GM20000 (cell line): Measurements from ENCODE around the gene JMJD1C.

Source experiments
- DNase-seq: peaks from one replicate; pipeline ENCODE4 v3.0.0; 2012; ENCODE audit warnings: low spot score
- TF ChIP-seq, protein P1 (sequence below): IDR thresholded peaks from 2 replicates; pipeline ENCODE4 v1.5.1; 2012; ENCODE audit warnings: mild to moderate bottlenecking, control low read depth; ENCODE audit errors: extremely low read depth, missing control alignments

The JMJD1C gene

DNA sequence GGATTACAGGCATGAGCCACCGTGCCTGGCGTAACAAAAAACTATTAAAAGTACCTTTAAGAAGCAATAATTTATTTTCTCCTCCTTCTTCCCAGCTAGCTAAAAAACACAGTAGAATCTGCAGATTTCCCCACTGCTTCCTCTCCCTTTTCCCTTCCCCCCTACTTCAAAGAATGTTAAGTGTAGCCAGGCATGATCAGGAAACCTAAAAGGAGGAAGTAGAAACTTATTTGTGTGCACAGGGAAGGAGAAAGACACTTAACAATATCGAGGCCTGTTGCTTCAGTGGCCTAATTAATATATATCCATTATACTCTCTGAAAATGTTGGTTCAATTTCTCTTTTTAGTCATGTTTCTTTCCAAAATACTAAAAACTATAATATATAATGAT lies 204.9 kb downstream of the JMJD1C start:
- no peak for DNase-seq
- TF ChIP-seq, protein P1, sequence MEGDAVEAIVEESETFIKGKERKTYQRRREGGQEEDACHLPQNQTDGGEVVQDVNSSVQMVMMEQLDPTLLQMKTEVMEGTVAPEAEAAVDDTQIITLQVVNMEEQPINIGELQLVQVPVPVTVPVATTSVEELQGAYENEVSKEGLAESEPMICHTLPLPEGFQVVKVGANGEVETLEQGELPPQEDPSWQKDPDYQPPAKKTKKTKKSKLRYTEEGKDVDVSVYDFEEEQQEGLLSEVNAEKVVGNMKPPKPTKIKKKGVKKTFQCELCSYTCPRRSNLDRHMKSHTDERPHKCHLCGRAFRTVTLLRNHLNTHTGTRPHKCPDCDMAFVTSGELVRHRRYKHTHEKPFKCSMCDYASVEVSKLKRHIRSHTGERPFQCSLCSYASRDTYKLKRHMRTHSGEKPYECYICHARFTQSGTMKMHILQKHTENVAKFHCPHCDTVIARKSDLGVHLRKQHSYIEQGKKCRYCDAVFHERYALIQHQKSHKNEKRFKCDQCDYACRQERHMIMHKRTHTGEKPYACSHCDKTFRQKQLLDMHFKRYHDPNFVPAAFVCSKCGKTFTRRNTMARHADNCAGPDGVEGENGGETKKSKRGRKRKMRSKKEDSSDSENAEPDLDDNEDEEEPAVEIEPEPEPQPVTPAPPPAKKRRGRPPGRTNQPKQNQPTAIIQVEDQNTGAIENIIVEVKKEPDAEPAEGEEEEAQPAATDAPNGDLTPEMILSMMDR = no peak

DNA sequence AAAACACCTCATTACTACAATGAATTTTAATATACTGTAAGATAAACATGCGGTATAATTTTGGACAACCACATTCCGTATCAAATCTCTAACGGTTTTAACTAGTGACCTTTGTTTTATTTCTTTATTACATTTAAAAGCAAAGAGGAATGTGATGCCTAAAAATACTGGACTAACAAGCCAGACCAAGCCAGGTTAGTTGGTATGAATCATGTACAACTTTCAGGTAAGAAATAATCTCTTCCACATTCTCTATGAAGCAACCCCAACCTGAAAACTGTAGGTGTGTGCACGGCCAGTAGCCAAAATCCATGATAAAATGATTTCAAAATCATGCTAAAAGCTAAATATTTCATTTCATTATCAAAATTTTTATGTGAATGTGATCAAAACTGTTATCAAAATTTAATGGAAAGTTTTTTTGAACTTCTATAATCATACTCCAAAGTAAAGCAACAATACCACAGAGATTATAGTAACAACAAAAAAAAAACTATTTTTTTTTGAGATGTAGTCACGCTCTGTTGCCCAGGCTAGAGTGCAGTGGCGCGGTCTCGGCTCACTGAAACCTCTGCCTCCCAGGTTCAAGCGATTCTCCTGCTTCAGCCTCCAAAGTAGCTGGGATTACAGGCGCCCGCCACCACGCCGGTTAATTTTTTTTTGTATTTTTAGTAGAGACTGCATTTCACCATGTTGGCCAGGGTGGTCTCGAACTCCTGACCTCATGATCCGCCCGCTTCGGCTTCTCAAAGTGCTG lies 205.5 kb downstream of the JMJD1C start:
- DNase-seq = no peak
- TF ChIP-seq, protein P1 = no peak

DNA sequence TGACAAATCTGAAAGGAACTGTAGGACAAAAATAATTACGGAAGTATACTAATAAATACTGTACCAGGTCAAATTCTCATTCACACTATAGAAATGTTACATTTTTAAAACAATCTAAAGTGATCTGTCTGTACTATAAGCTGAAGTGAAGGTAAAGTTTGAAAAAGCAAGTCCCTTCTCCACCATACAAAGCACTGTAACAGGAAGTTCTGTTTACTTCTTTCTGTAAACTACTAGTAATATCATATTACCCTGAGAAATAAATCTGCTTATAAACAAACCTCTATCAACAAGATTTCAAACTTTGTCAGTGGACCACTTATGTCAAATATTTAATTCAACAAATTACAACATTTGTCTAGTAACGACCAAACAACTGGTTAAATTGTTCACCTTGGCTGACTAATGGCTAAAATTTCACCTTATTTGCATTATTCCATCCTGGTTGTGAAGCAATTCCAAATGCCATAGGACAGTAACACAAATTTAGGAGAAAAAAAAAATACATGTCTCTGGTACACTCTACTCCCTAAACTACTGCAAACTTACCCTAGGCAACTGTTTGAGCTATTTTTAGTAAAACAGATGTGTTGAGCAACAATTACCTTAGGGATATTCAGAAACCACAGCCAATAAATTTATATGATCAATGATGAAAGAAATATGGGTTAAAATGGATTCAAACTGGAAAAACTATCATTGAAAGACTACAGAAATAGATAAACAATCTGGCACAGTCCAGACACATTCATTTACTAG lies 206.7 kb downstream of the JMJD1C start:
- no peak for DNase-seq
- TF ChIP-seq, protein P1 = no peak

DNA sequence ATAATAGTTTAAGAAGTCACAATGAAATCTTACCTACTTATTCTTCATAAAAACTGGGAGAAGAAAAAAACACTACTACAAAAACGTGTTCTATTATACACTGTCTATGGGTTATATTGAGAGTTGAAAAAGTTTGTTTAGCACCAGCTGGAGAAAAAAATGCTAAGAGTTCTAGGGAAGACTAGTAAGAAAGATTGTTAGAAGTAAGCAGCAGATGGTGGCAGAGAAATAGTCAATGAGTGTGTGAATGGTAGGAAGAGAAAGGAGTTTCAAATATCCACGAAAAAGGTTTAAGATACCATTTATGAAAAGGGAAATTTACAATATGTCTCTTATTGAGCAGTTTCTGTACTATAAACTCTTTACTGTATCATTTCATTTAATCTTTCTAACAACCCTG lies 208.0 kb downstream of the JMJD1C start:
- DNase-seq = no peak
- TF ChIP-seq, protein P1 = no peak

DNA sequence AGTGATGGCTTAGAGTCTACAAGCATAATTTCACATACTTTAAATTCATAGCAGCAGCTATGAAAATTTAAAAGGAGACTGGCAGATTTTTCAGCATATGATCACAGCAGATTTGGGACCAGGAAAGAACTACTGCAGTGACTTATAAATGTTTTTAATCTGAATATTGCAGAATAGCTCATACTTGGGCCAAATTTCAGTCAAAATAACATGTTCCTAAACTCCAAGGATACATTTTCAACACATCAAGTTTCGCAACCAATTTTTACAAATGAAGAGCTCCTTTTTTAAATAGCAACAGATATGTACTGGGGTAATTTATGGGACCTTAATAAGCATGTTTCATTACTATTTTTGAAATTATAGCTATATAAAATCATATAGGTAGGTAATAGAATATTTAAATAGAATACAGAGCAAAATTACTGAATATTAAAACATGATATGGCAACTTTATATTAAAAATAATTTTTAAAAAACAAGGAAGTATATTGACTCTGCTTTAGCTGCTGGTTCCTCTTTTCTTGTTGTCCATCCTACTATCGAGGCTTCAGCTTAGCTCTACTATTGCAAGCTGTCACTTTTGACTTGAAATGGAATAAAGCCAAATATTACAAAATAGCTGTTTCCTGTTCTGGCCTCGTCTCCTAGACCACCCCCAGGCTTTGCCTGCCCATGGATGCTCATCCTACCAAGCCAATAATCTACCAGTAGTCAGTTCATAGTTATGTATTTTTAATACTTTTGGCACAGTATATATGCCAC lies 209.6 kb downstream of the JMJD1C start:
- no peak for DNase-seq
- TF ChIP-seq, protein P1 = no peak

DNA sequence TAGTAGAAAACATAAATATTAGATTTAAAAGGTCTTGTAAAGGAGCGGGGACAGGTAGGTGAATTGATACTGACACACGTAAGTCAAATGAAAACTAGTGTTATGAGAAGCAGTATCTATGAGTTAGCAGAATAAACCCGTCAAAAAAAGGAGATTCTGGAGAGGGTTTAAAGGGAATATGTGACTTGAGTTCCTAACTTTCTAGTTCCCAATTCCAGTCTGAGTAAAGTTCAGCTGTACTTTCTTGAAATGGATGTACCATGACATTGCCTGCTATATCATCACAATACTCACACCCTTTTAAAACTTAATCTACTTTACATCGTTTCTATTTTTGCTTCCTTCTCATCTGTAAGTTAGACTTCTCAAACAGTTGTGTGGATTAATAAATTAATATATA lies 210.5 kb downstream of the JMJD1C start:
- TF ChIP-seq, protein P1 = no peak
- no peak for DNase-seq

DNA sequence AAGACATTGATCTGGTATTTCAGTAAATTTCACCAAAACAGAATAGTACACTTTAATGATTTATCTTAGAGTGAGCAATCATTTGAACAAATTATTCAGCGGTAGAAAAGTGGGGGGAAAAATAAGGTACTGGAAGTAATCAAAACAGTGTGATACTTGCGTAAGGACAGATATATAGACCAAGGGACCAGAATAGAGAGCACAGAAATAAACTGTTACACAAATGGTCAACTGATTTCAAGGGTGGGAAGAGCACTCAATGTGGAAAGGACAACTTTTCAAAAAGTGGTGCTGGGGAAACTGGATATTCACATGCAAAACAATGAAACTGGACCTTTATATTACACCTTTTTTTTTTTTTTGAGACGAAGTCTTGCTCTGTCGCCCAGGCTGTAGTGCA lies 212.7 kb downstream of the JMJD1C start:
- no peak for DNase-seq
- TF ChIP-seq, protein P1 = no peak
